GM18502 (cell line): Measurements from ENCODE around the gene PLEKHG3.

Source experiments
- ATAC-seq: cut with Tn5 transposase; IDR thresholded peaks from one replicate; pipeline ENCODE4 v1.9.1; 2021; ENCODE audit warnings: mild to moderate bottlenecking; ENCODE audit not compliant: unreplicated experiment, poor library complexity

PLEKHG3 gene

DNA sequence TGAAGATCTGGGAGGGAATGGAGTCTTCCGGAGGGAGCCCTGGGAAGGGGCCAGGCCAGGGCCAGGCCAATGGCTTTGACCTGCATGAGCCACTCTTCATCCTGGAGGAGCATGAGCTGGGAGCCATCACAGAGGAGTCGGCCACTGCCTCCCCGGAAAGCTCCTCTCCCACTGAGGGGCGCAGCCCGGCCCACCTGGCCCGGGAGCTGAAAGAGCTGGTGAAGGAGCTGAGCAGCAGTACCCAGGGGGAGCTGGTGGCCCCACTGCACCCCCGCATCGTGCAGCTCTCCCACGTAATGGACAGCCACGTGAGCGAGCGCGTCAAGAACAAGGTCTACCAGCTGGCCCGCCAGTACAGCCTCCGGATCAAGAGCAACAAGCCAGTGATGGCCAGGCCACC, 37.7 kb downstream of the PLEKHG3 start:
- no peak for ATAC-seq

DNA sequence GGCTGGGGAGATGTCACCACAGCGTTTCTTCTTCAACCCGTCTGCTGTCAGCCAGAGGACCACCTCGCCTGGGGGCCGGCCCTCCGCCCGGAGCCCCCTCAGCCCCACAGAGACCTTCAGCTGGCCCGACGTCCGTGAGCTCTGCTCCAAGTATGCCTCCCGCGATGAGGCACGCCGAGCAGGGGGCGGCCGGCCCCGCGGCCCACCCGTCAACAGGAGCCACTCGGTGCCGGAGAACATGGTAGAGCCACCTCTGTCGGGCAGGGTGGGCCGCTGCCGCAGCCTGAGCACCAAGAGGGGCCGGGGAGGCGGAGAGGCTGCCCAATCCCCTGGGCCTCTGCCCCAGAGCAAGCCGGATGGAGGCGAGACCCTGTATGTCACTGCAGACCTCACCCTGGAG, 38.8 kb downstream of the PLEKHG3 start:
- no peak for ATAC-seq

DNA sequence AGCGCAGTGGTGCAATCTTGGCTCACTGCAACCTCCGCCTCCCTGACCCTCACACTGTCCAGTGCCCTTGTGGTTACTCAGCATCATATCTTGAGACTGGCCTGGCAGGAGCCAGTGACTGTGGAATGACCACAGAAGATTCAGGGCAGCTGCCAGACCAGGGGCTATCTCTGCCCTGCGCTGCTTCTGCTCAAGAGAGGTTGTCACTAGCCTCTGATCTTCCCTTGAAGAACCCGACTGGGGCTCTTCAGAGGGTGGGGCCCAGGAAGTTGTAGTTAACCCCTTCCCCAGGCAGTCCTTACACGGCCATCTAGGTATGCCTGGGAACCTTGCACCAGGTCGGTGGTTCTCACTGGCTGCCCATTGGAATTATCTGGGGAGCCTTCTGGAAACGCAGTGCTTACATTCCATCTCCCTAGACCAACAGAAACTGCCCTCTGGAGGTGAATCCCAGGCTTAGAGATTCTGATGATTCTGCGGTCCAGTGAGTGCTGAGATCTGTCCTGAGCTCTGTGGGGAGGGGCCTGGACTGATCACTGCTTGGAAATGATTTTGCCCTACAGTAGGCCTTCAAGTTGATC, 41.4 kb downstream of the PLEKHG3 start:
- ATAC-seq: no peak

DNA sequence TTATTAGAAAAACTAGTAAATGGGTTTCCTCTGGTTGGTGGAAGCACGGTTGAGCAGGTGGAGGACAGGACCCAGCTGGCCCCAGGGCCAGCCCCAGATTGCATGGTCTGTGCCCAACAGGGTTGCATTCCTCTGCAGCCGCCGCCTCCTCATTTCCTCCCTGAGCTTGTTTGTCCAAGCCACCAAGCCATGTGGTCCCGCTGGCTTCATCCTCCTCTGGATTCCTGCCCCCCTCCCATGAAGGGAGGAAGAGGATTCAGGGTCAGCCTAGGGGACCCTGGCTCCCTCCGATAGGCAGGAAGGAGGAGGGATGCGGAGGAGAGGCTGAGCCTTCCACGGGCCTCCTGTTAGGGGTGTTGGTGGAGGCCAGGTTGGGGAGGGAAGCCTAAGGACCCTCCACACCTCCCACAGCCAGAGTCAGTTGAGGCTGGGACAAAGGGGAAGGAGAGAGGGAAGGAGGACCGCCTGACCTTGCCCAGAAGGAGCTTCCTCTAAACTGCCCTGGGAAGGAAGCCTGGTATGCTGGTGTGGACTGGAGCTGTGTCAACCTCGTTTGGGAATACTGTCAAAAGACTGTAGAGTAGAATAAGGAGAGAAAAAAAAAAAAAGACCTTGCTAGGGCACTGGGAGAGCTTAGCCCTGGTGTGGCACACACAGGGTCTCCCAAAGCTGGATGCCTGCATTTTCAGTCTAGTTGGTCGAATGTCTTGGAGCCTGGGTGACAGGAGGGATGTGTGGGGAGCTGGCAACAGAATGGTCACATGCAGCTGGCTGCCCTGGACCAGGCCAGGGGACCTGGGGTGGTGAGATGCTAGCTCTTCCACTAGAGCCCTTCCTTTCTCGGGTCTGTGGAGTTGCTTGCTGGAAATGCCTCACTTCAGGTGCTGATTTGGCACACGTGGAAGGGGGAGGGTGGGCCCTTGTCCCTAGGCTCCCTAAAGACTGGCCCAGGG, 42.4 kb downstream of the PLEKHG3 start:
- no peak for ATAC-seq

DNA sequence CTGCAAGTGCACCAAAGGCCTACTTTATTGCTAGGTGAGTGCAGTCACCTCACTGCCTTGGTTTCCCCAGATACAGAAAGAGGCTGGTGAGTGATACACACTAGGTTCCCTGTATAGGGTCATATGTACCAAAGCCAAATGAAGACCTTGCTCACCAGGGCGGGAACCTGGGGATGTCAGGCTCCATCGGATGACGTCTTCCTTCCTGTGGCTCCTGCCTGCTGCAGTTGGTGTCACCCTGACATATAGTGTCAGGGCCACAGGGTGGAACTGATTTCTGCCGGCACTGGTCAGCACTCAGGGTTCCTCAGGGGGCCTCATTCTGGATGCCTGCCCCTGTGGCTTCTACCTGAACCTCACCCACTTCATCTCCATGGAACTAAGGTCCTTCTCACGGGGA, 43.1 kb downstream of the PLEKHG3 start:
- no peak for ATAC-seq

DNA sequence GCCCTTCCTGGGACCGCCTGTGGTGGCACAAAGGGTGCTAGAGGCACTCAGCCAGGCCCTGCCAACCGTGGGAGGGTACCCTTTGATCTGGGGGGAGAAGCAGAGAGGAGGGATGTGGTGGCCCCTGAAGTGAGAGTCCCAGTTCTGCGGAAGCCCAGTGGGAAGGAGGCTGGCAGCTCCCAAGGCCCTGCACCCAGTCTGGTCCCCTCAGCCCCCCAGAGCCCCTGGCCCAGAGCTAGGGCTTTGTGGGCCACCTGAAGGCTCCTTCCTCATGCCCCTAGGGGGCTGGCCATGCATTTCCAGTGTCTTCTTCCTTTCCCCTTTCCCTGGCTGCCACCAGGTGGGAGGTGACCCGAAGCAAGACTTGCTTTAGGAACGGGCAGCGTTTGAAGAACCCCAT, 44.3 kb downstream of the PLEKHG3 start:
- no peak for ATAC-seq

DNA sequence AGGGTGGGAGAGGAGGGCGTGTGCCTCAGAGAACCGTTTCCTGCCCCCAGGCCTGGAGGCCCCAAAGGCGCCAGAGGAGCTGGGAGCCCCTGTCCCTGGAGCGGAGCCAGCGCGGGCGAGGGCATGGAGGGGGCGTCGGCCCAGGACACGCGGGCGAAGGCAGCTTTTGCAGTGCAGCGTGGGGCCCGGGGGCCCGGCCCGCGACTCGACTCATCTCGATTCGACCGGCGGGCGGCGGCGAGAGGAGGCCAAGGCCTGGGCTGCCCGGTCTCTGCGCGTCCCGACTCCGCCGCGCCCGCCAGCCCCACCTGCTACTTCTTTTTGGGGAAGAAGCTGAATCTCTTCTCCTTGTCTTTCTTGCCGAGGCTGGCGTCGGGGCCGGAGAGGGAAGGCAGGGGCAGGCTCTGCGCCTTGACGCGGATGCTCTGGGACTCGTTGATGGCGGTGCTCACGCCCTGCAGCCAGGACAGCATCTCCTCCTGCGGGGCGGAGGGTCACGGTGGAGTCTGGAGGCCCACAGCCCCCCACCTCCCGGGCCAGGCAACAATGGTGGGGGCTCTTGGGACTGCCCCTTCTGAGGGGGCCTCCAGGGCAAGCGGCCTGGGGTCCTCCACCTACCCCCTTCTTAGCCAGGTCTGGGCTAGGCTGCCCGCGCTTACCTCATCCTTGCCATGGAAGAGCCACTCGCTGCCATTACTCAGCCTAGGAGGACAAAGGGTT, 44.9 kb downstream of the PLEKHG3 start:
- no peak for ATAC-seq

DNA sequence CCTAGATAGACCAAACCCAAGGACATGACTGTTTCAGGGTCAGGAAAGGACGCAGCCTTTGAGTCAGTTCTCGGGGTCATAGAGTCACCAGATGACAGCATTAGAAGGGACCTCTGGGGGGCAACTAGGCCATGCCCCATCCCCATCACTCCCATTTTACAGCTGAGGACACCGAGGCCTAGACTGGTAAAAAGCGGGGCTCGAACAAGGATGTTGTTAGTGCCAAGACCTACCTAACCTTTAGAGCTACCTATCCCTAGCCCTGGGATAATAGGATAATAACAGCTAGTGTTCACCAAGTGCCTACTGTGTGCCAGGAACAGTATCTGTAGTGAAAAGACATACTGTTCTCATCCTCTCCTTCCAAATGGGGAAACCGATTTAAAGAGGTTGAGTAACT, 48.7 kb downstream of the PLEKHG3 start:
- no peak for ATAC-seq

DNA sequence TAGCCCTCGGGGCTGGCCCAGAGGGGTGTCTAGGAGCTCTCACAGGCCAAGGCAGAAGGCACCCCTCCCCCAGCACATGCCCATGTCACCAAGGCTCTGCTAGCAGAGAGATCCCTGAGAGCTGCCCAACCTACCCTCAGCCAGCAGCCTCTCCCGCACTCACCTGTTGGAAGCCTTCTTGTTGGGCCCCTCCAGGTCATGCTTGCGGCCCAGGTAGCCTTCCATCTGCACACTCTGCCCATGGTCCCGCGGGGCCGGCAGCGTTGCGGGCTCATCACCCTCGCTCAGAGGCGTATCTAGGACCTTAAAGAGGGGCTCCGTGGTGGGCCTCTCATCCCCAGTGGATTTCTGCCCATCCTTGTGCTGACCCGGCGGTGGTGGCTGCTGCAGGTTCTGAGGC, 49.1 kb downstream of the PLEKHG3 start:
- ATAC-seq: no peak

DNA sequence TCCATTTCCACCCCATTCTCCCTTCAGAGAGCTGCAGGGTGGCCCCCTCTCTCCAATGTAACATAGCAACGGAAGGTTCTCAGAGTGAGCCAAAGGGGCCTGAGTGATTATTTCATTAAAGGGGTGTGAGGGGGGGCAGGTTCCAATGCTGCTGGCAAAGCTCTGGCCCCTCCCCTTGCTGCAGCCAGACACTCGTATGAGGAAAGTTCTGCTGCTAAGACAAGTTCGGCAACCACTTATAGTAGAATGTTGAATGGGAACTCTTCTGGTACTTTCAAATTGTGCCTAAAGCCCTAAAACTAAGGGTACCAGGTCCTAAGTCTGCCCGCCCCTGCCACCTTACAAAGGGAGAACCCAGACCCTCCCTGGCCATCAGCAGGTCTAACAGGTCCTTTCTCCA, 49.8 kb downstream of the PLEKHG3 start:
- ATAC-seq: no peak

DNA sequence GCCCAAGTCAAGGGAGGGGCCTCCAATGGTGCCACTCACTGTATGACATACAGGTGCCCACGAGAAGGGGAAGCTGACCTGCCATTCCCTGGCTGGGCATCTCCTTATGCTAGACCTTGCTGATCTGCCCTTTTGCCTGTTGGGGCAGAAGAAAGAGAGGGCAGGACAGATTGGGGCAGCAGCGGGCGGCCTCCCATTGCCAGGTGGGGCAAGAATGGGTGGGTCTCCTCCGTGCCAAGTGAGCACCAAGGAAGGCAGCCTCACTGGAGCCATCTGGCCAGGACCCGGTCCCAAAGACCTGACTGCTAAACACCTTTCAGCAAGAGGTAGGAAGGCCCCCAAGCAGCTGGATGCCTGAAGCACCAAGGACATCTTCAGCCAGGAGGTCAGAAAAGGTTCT, 50.5 kb downstream of the PLEKHG3 start:
- no peak for ATAC-seq

DNA sequence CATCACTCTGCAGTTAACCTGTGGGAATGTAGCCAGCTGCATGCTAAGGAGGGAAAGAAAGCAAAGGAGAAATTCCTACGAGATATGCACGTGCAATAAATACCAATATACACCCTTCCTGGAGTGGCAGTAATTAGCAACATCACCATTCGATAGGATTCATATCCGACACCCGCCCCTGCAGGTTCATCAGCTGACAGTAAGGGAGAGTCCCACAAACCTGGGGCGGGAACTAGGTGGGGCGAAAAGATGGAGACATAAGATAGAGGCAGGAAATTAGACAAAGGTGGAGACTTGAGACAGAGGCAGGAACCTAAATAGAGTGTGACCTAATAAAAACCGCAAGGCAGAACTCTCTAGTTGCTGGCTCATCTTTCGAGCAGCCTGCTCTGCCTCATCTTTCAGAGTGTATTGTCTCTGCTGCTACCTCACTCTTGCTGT, 51.6 kb downstream of the PLEKHG3 start:
- no peak for ATAC-seq

DNA sequence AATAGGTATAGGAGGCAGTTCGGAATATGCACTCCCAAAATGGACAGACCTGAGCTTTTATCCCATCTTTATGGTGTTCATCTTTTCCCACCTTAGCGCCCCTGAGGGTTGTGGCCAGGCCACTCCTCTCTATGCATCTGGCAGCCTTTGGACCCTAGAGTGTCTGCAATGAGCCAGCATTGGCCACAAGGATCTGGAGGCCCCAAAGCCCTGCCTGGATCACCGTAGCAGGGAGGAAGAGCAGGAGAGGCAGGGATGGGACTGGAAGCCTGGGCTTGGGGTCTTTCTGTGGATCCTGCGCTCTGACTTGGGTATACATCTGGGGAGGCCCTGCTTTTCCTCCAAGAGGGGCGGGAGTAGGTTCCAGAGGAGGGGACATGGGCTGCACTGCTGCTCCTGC, 52.5 kb downstream of the PLEKHG3 start:
- no peak for ATAC-seq

DNA sequence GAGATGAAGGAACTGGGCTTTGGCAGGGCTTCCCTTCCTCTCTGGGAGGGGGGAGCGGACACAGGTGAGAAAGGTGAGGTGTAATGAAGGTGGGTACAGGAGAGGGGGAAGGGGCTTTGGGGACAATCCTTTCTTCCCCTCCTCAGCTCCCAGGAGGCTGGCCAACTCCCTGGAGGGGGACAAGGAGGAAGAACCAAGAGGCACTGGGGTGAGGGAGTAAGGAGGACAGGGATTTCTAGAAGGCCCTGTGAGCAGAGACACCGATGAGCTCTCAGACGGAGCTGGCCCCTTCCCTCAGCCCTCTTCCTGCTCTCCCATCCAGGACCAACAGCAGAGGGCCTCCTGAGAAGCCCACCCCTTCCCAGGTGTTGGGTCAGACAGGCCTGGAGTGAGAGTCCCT, 53.4 kb downstream of the PLEKHG3 start:
- ATAC-seq: no peak

DNA sequence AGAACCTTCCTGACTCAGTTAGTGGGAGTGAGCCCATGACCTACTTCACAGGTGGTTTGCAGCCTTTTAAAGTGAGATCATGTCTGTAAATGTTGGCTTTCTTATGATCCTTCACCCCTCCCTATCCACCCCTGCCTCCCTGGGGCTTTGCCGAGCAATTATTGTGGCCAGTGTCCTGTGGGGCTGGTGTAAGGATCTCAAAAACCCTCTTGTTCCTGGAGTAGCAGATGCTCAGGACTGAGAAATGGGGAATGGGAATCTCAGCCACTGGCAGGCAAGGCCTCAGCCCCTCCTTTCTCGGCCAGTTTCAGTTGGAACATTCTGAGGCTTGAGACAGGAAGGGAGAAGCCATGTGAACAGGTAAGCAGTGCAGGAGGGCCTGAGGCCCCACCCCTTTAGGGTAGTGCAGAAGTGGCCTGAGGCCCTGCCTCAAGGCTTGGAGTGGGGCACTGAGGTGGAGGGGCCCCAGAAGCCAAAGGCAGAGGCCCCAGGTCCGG, 53.8 kb downstream of the PLEKHG3 start:
- no peak for ATAC-seq

DNA sequence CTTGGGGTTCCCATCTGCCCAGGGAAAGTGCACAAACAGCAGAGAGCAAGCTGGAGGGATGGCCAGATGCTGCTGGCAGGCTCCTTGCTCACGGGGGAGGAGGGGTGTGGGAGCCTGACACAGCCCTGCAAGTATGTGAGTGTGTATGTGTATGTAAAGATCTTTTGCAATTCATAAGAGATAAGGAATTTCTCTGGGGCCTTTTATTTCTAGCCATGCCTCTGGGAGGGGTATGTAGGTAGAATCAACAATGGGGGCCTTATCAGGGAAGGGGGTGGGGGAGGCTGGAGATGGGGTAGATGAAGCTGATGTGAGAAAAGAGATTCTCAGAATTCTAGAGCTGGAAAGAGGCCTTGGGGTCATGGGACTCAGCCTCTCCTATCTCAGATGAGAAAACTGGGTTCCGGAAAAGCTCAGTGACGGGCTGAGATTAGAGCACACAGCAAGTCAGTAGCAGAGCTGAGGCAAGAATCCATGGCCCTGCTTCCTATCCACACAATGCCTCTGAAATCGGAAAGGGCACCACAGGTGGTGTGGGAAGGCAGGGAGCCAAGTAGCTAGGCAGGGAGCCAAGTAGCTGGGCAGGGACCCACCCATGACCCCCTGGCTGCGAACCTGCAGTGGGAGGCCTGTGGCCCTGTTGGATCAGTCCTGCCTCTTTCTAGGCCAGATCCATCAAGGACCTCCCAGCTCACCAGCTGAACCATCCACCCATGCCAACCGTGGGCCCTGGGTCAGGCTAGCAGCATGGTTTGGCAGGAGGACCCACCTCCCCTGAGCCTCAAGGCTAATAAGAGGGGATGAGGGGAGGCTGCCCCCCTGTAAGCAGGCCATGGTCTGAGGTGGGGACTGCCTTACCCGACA, 54.7 kb downstream of the PLEKHG3 start:
- no peak for ATAC-seq

DNA sequence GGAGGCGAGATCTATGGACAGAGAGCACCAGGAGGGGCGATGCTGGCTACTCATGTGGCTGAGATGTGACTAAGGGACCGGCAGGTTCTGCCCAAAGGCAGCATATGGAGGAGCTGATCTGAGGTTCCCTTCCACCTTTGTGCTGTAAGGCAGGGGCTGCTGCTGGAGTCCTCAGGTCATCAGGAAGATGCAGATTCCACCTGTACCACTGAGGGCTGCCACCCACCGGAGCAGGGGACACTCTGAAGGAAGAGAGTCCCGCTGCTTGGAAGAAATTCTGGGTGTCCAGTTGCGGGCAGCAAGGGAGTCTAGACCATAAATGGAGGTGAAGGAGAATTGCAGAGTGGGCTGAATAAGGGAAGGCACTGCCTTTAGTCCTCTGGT, 55.3 kb downstream of the PLEKHG3 start:
- no peak for ATAC-seq

DNA sequence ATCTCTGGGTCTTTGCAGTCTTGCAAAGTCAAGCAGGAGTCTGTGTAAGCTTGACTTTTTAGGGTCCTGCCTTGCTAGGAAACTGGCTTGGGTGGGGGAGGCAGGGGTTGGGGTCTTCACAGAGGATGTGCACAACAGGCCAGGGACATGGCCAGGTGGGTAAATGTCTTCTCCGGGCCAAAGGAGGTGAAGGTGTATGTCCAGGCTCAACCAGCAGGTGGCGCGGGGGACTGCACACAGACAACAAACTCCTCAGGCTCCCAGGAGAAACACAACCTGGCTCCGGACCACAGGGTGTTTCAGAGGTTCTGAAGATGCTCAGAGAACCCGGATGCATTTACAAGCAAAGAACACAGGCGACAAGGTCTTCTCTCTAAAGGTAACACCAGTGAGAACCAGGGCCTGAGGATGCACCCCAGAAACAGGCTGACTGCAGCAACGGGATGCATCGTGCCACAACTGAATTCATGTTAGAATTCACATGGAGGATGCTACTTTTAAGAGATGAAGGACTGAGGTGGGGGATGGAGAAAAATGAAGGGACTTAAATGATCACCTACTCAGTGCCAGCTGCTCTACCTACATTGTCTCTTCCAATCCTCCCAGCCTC, 56.0 kb downstream of the PLEKHG3 start:
- no peak for ATAC-seq

DNA sequence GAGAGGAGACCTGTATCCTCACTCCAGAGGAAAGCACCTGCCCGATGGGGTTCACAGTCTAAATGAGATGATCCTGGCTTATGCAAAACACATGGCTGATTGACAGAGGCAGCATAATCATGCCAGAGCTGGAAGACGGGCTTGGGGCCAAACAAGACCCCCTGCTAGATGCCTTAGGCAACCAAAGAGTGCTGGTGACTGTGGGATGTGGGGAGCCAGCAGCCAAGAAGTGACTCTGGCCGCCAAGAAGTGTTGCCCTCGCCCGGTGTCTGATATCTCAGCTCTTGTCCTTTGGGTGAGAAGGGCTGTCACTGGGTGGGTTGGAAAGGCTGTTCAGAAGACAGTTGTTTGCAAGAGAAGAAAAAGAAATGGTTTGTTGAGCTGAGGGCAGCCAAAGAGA, 56.7 kb downstream of the PLEKHG3 start:
- no peak for ATAC-seq
